Activated CD4-positive, alpha-beta T cell treated with anti-CD3 and anti-CD28 coated beads for 36 hours (primary cell): ENCODE measurements around the gene TXLNB. TPM values are rescaled to one million over a fixed set of nuclear protein-coding genes. Genes with fewer than 3 reads are reported as not detected.
"Not testable (repeated sequence)": the region's sequence is repeated elsewhere in the genome, so short reads cannot be mapped to it uniquely, and the experiment has no call there.

Experiments used
- ATAC-seq: fragments of 200-7000 bp; cut with Tn5 transposase; one replicate; pipeline ENCODE4 v1.10.0; 2021; ENCODE audit warnings: mild to moderate bottlenecking, moderate library complexity
- CTCF ChIA-PET: fragments of 350-600 bp; sonication (Branson Sonifier 250); formaldehyde crosslinking; loops from one replicate; lab custom pipeline; 2021; ENCODE audit warnings: antibody characterized with exemption; lab: Charles Lee
- POLR2A ChIA-PET: fragments of 350-600 bp; sonication (Branson Sonifier 250); formaldehyde crosslinking; loops from one replicate; lab custom pipeline; 2021; ENCODE audit warnings: antibody characterized with exemption, inconsistent platforms; lab: Charles Lee
- DNase-seq: peaks from one replicate; pipeline ENCODE4 v3.0.0-alpha.2; 2020
- H3K27ac Mint-ChIP-seq: one replicate; pipeline ENCODE4 v1.8.0; 2021; ENCODE audit warnings: mixed read lengths
- H3K27me3 Mint-ChIP-seq: one replicate; pipeline ENCODE4 v1.8.0; 2021; ENCODE audit warnings: mixed read lengths
- H3K36me3 Mint-ChIP-seq: one replicate; pipeline ENCODE4 v1.8.0; 2021; ENCODE audit warnings: low read depth, mixed read lengths
- H3K4me1 Mint-ChIP-seq: one replicate; pipeline ENCODE4 v1.8.0; 2021; ENCODE audit warnings: mixed read lengths
- H3K4me3 Mint-ChIP-seq: one replicate; pipeline ENCODE4 v1.8.0; 2021; ENCODE audit warnings: mild to moderate bottlenecking, moderate library complexity, mixed read lengths
- H3K9me3 Mint-ChIP-seq: one replicate; pipeline ENCODE4 v1.8.0; 2021; ENCODE audit warnings: low read depth, mixed read lengths
- intact Hi-C, 2 experiments: fragments of 100-400 bp; cut with DNase I in 1 of 2; cut with micrococcal nuclease in 1 of 2; formaldehyde crosslinking; loops; one replicate each; pipeline versions ENCODE4 v1.14.2 to v1.15.1; 2022 to 2024; cut with DNase I, micrococcal nuclease
- total RNA-seq, 2 experiments: library from RNA; stranded (reverse); gene quantifications; one replicate each; pipeline ENCODE4 v1.2.3, GENCODE V29; 2021

Gene TXLNB
- total RNA-seq, 2 experiments from 2014 or later = 0.26 to 0.27 TPM

- Mint-ChIP-seq H3K27me3 (no peaks in the 10 kb centered on the region), H3K4me3 (peak overlapping the region; percentile 64), H3K4me1 (peaks cover 57% of the 10 kb centered on the region), H3K9me3 (no peaks in the 10 kb centered on the region), H3K36me3 (no peaks in the 10 kb centered on the region), H3K27ac (peak overlapping the region; percentile 96)
- DNase-seq (peak; percentile 22), ATAC-seq (peak; percentile 10)
- intact Hi-C loops = loop anchor here (1.0 to 5.0 kb wide), 10 partner anchors 9 to 474 kb away; partner anchors contain the start of gene ABRACL (in 1 of the 2)
- ChIA-PET POLR2A (interaction anchor here (0.6 to 2.5 kb wide), 5 partner anchors 28 to 165 kb away, joined by 3 to 20 read pairs (median 4); no protein-coding TSS in a partner anchor), CTCF (interaction anchor here (0.7 to 3.8 kb wide), 12 partner anchors 8 to 138 kb away, joined by 3 to 15 read pairs (median 6); partner anchors contain the start of gene CITED2)
These were observed 949 bp downstream of the TXLNB start for GRCh38 chr6:139290787-139291311.

GRCh38 chr6:139289233-139289632 lies 2.6 kb downstream of the TXLNB start:
- H3K36me3 Mint-ChIP-seq = no peaks in the 10 kb centered on the region
- CTCF ChIA-PET = interaction anchor here (3.8 kb wide), 1 partner anchor 27 kb away, joined by 14 read pairs; no protein-coding TSS in a partner anchor

GRCh38 chr6:139288496-139289040 lies 3.2 kb downstream of the TXLNB start:
- Mint-ChIP-seq H3K27me3 (no peaks in the 10 kb centered on the region), H3K27ac (peak overlapping the region; percentile 44), H3K4me3 (no peak overlapping the region), H3K9me3 (peaks cover 2% of the 10 kb centered on the region), H3K36me3 (no peaks in the 10 kb centered on the region), H3K4me1 (peaks cover 49% of the 10 kb centered on the region)
- CTCF ChIA-PET = interaction anchor here (3.8 kb wide), 1 partner anchor 26 kb away, joined by 14 read pairs; no protein-coding TSS in a partner anchor
- ATAC-seq (no peak), DNase-seq (no peak)
- POLR2A ChIA-PET = no interaction called here
- intact Hi-C loops = no loop called here

More at GRCh38 chr6:139289233-139289632, 2.6 kb downstream of the TXLNB start:
- H3K4me3 Mint-ChIP-seq = no peak overlapping the region
- no peak overlapping the region for H3K27ac Mint-ChIP-seq
- peaks cover 2% of the 10 kb centered on the region for H3K9me3 Mint-ChIP-seq
- DNase-seq (no peak), ATAC-seq (no peak)
- H3K27me3 Mint-ChIP-seq = no peaks in the 10 kb centered on the region
- intact Hi-C loops = no loop called here
- H3K4me1 Mint-ChIP-seq = peaks cover 52% of the 10 kb centered on the region
- POLR2A ChIA-PET = no interaction called here

GRCh38 chr6:139287868-139288267 lies 3.9 kb downstream of the TXLNB start:
- no peak for DNase-seq
- Mint-ChIP-seq H3K27me3 (no peaks in the 10 kb centered on the region), H3K36me3 (no peaks in the 10 kb centered on the region), H3K27ac (no peak overlapping the region), H3K9me3 (peaks cover 2% of the 10 kb centered on the region), H3K4me1 (peaks cover 46% of the 10 kb centered on the region), H3K4me3 (no peak overlapping the region)
- POLR2A ChIA-PET = no interaction called here
- intact Hi-C loops = no loop called here
- ATAC-seq = no peak
- CTCF ChIA-PET = interaction anchor here (1.0 to 3.8 kb wide), 2 partner anchors 25 to 150 kb away, joined by 3 to 14 read pairs; no protein-coding TSS in a partner anchor

GRCh38 chr6:139286438-139286837 lies 5.4 kb downstream of the TXLNB start:
- H3K27me3 Mint-ChIP-seq, intact Hi-C loops, DNase-seq, H3K4me3 Mint-ChIP-seq, H3K27ac Mint-ChIP-seq, CTCF ChIA-PET, H3K9me3 Mint-ChIP-seq, ATAC-seq, H3K36me3 Mint-ChIP-seq: not testable (repeated sequence)
- POLR2A ChIA-PET = interaction anchor here (0.7 kb wide), 1 partner anchor 24 kb away, joined by 3 read pairs; no protein-coding TSS in a partner anchor
- H3K4me1 Mint-ChIP-seq = peaks cover 40% of the 10 kb centered on the region

- Mint-ChIP-seq H3K36me3 (no peaks in the 10 kb centered on the region), H3K4me3 (no peak overlapping the region), H3K27me3 (no peaks in the 10 kb centered on the region), H3K4me1 (peaks cover 36% of the 10 kb centered on the region), H3K9me3 (peaks cover 2% of the 10 kb centered on the region), H3K27ac (no peak overlapping the region)
- POLR2A ChIA-PET = no interaction called here
- DNase-seq = no peak
- no peak for ATAC-seq
- intact Hi-C loops = no loop called here
- CTCF ChIA-PET = no interaction called here
These were observed 6.2 kb downstream of the TXLNB start for GRCh38 chr6:139285590-139285989.

GRCh38 chr6:139284789-139285188 lies 7.0 kb downstream of the TXLNB start:
- no peak for DNase-seq
- Mint-ChIP-seq H3K4me3 (no peak overlapping the region), H3K4me1 (peaks cover 33% of the 10 kb centered on the region), H3K9me3 (peaks cover 2% of the 10 kb centered on the region), H3K27ac (no peak overlapping the region), H3K27me3 (no peaks in the 10 kb centered on the region), H3K36me3 (no peaks in the 10 kb centered on the region)
- POLR2A ChIA-PET = interaction anchor here (0.6 kb wide), 1 partner anchor 23 kb away, joined by 4 read pairs; no protein-coding TSS in a partner anchor
- CTCF ChIA-PET = interaction anchor here (1.6 kb wide), 1 partner anchor 80 kb away, joined by 3 read pairs; no protein-coding TSS in a partner anchor
- intact Hi-C loops = no loop called here
- ATAC-seq = no peak

GRCh38 chr6:139282684-139283083 lies 9.1 kb downstream of the TXLNB start:
- H3K27ac Mint-ChIP-seq = peak overlapping the region; percentile 21
- ATAC-seq (peak; percentile 84), DNase-seq (no peak)
- no peaks in the 10 kb centered on the region for H3K27me3 Mint-ChIP-seq
- ChIA-PET POLR2A (interaction anchor here (0.6 to 1.0 kb wide), 4 partner anchors 9 to 37 kb away, joined by 3 to 5 read pairs (median 4); partner anchors contain the start of gene TXLNB), CTCF (interaction anchor here (0.7 to 1.1 kb wide), 5 partner anchors 9 to 517 kb away, joined by 3 to 10 read pairs (median 5); partner anchors contain the start of gene TXLNB)
- H3K36me3 Mint-ChIP-seq = no peaks in the 10 kb centered on the region
- intact Hi-C loops = loop anchor here (1.0 to 2.0 kb wide), 2 partner anchors 9 to 20 kb away; partner anchors contain the start of gene TXLNB (in 1 of the 2)
- peaks cover 2% of the 10 kb centered on the region for H3K9me3 Mint-ChIP-seq
- peaks cover 33% of the 10 kb centered on the region for H3K4me1 Mint-ChIP-seq
- no peak overlapping the region for H3K4me3 Mint-ChIP-seq

GRCh38 chr6:139278190-139278589 lies 13.6 kb downstream of the TXLNB start:
- POLR2A ChIA-PET = no interaction called here
- DNase-seq = no peak
- H3K36me3 Mint-ChIP-seq = no peaks in the 10 kb centered on the region
- intact Hi-C loops = no loop called here
- no peak for ATAC-seq
- peaks cover 28% of the 10 kb centered on the region for H3K4me1 Mint-ChIP-seq
- H3K4me3 Mint-ChIP-seq = no peak overlapping the region
- CTCF ChIA-PET = interaction anchor here (1.1 kb wide), 1 partner anchor 59 kb away, joined by 3 read pairs; no protein-coding TSS in a partner anchor
- no peaks in the 10 kb centered on the region for H3K27me3 Mint-ChIP-seq
- H3K27ac Mint-ChIP-seq = no peak overlapping the region
- H3K9me3 Mint-ChIP-seq = no peaks in the 10 kb centered on the region

GRCh38 chr6:139277587-139277986 lies 14.2 kb downstream of the TXLNB start:
- Mint-ChIP-seq H3K27ac (no peak overlapping the region), H3K4me3 (no peak overlapping the region), H3K4me1 (peaks cover 23% of the 10 kb centered on the region), H3K36me3 (no peaks in the 10 kb centered on the region), H3K27me3 (no peaks in the 10 kb centered on the region), H3K9me3 (no peaks in the 10 kb centered on the region)
- ChIA-PET CTCF (no interaction called here), POLR2A (no interaction called here)
- intact Hi-C loops = no loop called here
- DNase-seq (no peak), ATAC-seq (no peak)

GRCh38 chr6:139277161-139277560 lies 14.6 kb downstream of the TXLNB start:
- Mint-ChIP-seq H3K27ac (no peak overlapping the region), H3K9me3 (no peaks in the 10 kb centered on the region), H3K4me3 (no peak overlapping the region), H3K36me3 (no peaks in the 10 kb centered on the region), H3K27me3 (no peaks in the 10 kb centered on the region), H3K4me1 (peaks cover 19% of the 10 kb centered on the region)
- ChIA-PET CTCF (no interaction called here), POLR2A (no interaction called here)
- ATAC-seq (no peak), DNase-seq (no peak)
- intact Hi-C loops = no loop called here
